GM12878 (cell line): Measurements from ENCODE around the gene PLK2.

Experiments used
- BACH1 ChIP-seq: fragments of 450-650 bp; IDR thresholded peaks from 2 replicates; pipeline ENCODE4 v1.6.1; 2017; ENCODE audit warnings: mild to moderate bottlenecking, borderline replicate concordance
- CBFB ChIP-seq: IDR thresholded peaks from 2 replicates; pipeline ENCODE4 v1.6.1; 2016; ENCODE audit warnings: antibody characterized with exemption, low read depth
- CTCF ChIP-seq, 3 experiments: IDR thresholded peaks in 2 of 3; conservative IDR thresholded peaks in 1 of 3; 2 replicates each; pipeline ENCODE4 v1.5.1; 2011; ENCODE audit warnings: low read depth in 3 of 3, low read length in 3 of 3, mild to moderate bottlenecking in 3 of 3, control low read depth in 2 of 3, moderate library complexity in 2 of 3, inconsistent platforms in 1 of 3, mixed read lengths in 1 of 3; ENCODE audit not compliant: control insufficient read depth in 2 of 3, insufficient read depth in 1 of 3; ENCODE audit errors: extremely low read depth in 1 of 3
- EZH2 ChIP-seq: IDR thresholded peaks from 2 replicates; pipeline ENCODE4 v1.6.1; 2012; ENCODE audit warnings: low read depth, mild to moderate bottlenecking, control low read depth, inconsistent platforms, low read length, borderline replicate concordance; ENCODE audit not compliant: control insufficient read depth
- FOXK2 ChIP-seq: fragments of 450-650 bp; IDR thresholded peaks from 2 replicates; pipeline ENCODE4 v1.6.1; 2017; ENCODE audit warnings: mild to moderate bottlenecking, moderate library complexity
- LARP7 ChIP-seq: fragments of 450-650 bp; IDR thresholded peaks from 2 replicates; pipeline ENCODE4 v1.6.1; 2017; ENCODE audit warnings: mild to moderate bottlenecking
- MXI1 ChIP-seq: fragments of 150-350 bp; IDR thresholded peaks from 2 replicates; pipeline ENCODE4 v1.6.1; 2011; ENCODE audit warnings: low read depth, mild to moderate bottlenecking, inconsistent platforms, low read length, improper control_type of control experiment
- POLR2A ChIP-seq: IDR thresholded peaks from 2 replicates; pipeline ENCODE4 v1.6.1; 2011; ENCODE audit warnings: low read depth, mild to moderate bottlenecking, low read length
- POLR2AphosphoS5 ChIP-seq: IDR thresholded peaks from 2 replicates; pipeline ENCODE4 v1.6.1; 2011; ENCODE audit warnings: mild to moderate bottlenecking, low read length, inconsistent platforms
- RELA ChIP-seq: fragments of 450-650 bp; IDR thresholded peaks from 2 replicates; pipeline ENCODE4 v1.8.0; 2014; ENCODE audit warnings: borderline replicate concordance; ENCODE audit not compliant: partially characterized antibody
- SIN3A ChIP-seq: IDR thresholded peaks from 2 replicates; pipeline ENCODE4 v1.6.1; 2012; ENCODE audit warnings: low read depth, low read length, improper control_type of control experiment
- ZNF687 ChIP-seq: fragments of 450-650 bp; IDR thresholded peaks from 2 replicates; pipeline ENCODE4 v1.6.1; 2017; ENCODE audit warnings: mild to moderate bottlenecking, moderate library complexity
- TF ChIP-seq, protein P1 (sequence below): fragments of 450-650 bp; IDR thresholded peaks from 2 replicates; pipeline ENCODE4 v1.6.1; 2016; ENCODE audit warnings: mild to moderate bottlenecking, moderate library complexity, borderline replicate concordance
- TF ChIP-seq, protein P2 (sequence below): IDR thresholded peaks from 2 replicates; pipeline ENCODE4 v1.6.1; 2012; ENCODE audit warnings: mild to moderate bottlenecking, low read depth, low read length

DNA sequence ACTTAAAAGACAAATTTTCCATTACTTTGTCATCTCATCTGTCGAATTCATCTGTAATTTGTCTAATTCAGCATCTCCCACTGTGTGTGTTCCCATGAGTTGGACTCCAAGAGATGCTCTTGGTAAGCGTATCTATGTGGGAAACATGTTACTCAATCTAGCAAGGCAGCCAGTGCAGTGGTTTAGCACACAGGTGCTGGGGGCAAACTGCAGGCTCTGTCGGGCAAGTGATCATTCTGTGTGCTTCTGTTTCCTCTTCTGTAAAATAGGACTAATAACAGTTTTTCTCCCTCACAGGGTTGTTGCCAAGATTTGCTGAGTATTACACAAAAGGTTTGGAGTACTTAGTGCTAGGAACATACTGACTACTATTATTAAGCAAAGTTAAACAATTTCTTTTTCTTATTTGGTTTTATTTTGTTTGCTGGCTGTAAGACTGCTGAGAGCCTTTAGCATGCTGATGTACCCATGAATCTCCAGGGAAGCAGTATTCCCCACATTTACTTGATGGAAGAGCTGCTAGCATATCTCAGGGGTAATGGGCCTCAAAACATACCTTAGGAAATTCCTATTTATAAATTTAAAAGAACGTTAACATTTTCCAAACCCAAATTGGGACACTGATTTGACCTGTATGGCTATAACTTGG, 30.6 kb upstream of the PLK2 start:
- no peak for TF ChIP-seq LARP7
- no peak for TF ChIP-seq POLR2AphosphoS5
- no peak for TF ChIP-seq EZH2
- TF ChIP-seq FOXK2: no peak
- TF ChIP-seq, protein P1, sequence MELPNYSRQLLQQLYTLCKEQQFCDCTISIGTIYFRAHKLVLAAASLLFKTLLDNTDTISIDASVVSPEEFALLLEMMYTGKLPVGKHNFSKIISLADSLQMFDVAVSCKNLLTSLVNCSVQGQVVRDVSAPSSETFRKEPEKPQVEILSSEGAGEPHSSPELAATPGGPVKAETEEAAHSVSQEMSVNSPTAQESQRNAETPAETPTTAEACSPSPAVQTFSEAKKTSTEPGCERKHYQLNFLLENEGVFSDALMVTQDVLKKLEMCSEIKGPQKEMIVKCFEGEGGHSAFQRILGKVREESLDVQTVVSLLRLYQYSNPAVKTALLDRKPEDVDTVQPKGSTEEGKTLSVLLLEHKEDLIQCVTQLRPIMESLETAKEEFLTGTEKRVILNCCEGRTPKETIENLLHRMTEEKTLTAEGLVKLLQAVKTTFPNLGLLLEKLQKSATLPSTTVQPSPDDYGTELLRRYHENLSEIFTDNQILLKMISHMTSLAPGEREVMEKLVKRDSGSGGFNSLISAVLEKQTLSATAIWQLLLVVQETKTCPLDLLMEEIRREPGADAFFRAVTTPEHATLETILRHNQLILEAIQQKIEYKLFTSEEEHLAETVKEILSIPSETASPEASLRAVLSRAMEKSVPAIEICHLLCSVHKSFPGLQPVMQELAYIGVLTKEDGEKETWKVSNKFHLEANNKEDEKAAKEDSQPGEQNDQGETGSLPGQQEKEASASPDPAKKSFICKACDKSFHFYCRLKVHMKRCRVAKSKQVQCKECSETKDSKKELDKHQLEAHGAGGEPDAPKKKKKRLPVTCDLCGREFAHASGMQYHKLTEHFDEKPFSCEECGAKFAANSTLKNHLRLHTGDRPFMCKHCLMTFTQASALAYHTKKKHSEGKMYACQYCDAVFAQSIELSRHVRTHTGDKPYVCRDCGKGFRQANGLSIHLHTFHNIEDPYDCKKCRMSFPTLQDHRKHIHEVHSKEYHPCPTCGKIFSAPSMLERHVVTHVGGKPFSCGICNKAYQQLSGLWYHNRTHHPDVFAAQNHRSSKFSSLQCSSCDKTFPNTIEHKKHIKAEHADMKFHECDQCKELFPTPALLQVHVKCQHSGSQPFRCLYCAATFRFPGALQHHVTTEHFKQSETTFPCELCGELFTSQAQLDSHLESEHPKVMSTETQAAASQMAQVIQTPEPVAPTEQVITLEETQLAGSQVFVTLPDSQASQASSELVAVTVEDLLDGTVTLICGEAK: no peak
- TF ChIP-seq, protein P2, sequence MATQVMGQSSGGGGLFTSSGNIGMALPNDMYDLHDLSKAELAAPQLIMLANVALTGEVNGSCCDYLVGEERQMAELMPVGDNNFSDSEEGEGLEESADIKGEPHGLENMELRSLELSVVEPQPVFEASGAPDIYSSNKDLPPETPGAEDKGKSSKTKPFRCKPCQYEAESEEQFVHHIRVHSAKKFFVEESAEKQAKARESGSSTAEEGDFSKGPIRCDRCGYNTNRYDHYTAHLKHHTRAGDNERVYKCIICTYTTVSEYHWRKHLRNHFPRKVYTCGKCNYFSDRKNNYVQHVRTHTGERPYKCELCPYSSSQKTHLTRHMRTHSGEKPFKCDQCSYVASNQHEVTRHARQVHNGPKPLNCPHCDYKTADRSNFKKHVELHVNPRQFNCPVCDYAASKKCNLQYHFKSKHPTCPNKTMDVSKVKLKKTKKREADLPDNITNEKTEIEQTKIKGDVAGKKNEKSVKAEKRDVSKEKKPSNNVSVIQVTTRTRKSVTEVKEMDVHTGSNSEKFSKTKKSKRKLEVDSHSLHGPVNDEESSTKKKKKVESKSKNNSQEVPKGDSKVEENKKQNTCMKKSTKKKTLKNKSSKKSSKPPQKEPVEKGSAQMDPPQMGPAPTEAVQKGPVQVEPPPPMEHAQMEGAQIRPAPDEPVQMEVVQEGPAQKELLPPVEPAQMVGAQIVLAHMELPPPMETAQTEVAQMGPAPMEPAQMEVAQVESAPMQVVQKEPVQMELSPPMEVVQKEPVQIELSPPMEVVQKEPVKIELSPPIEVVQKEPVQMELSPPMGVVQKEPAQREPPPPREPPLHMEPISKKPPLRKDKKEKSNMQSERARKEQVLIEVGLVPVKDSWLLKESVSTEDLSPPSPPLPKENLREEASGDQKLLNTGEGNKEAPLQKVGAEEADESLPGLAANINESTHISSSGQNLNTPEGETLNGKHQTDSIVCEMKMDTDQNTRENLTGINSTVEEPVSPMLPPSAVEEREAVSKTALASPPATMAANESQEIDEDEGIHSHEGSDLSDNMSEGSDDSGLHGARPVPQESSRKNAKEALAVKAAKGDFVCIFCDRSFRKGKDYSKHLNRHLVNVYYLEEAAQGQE: no peak
- no peak for TF ChIP-seq ZNF687
- TF ChIP-seq MXI1: no peak
- TF ChIP-seq BACH1: no peak
- no peak for TF ChIP-seq CTCF (IDR thresholded peaks at IDR 0.05 in 2 of 3, conservative IDR thresholded peaks at IDR 0.05 in 1 of 3; ENCODE audit: control insufficient read depth in 2 of 3, extremely low read depth in 1 of 3, insufficient read depth in 1 of 3, low read depth in 3 of 3, low read length in 3 of 3)
- TF ChIP-seq CBFB: no peak
- TF ChIP-seq POLR2A: no peak
- TF ChIP-seq SIN3A: no peak
- TF ChIP-seq RELA: no peak
